Natural killer cell (primary cell): ENCODE results near the gene IQCM. TPM values are rescaled to one million over a fixed set of nuclear protein-coding genes. Genes with fewer than 3 reads are reported as not detected.

Experiments
- ATAC-seq, 3 donors: fragments of 150-1000 bp in 2 of 3; fragments of 200-7000 bp in 1 of 3; cut with Tn5 transposase; 1 replicate in 1 of 3; 2 replicates in 2 of 3; pipeline ENCODE4 v1.10.0; 2021; ENCODE audit warnings: mild to moderate bottlenecking in 2 of 3, moderate library complexity in 2 of 3
- DNase-seq, 2 donors: peaks; one replicate each; pipeline versions ENCODE4 v3.0.0 to v3.0.0-alpha.2; 2013 to 2021; ENCODE audit warnings: mixed read lengths in 1 of 2
- H3K27ac ChIP-seq: one replicate; pipeline ENCODE4 v1.5.1; 2013; ENCODE audit warnings: mild to moderate bottlenecking, low read length
- H3K27me3 ChIP-seq: one replicate; pipeline ENCODE4 v1.6.1; 2013; ENCODE audit warnings: low read length; ENCODE audit not compliant: control insufficient read depth, insufficient read depth
- H3K36me3 ChIP-seq: one replicate; pipeline ENCODE4 v1.6.1; 2013; ENCODE audit warnings: low read length; ENCODE audit not compliant: control insufficient read depth, insufficient read depth
- H3K4me1 ChIP-seq: one replicate; pipeline ENCODE4 v1.6.1; 2013; ENCODE audit warnings: low read length; ENCODE audit not compliant: control insufficient read depth, insufficient read depth
- H3K4me3 ChIP-seq: one replicate; pipeline ENCODE4 v1.5.1; 2013; ENCODE audit warnings: low read length
- H3K9me3 ChIP-seq: one replicate; pipeline ENCODE4 v1.6.1; 2013; ENCODE audit warnings: low read length; ENCODE audit not compliant: control insufficient read depth, insufficient read depth
- H3K27ac Mint-ChIP-seq, 2 donors: one replicate each; pipeline ENCODE4 v1.8.0; 2022; ENCODE audit warnings: mild to moderate bottlenecking in 2 of 2, mixed read lengths in 2 of 2, moderate library complexity in 1 of 2
- H3K27me3 Mint-ChIP-seq, 2 donors: one replicate each; pipeline ENCODE4 v1.8.0; 2022; ENCODE audit warnings: low read depth in 2 of 2, mixed read lengths in 2 of 2
- H3K36me3 Mint-ChIP-seq: one replicate; pipeline ENCODE4 v1.8.0; 2022; ENCODE audit warnings: mixed read lengths
- H3K4me1 Mint-ChIP-seq, 2 donors: one replicate each; pipeline ENCODE4 v1.8.0; 2022; ENCODE audit warnings: mixed read lengths in 2 of 2
- H3K4me3 Mint-ChIP-seq: one replicate; pipeline ENCODE4 v1.8.0; 2022; ENCODE audit warnings: mild to moderate bottlenecking, moderate library complexity, mixed read lengths
- H3K9me3 Mint-ChIP-seq, 2 donors: one replicate each; pipeline ENCODE4 v1.8.0; 2022; ENCODE audit warnings: mixed read lengths in 2 of 2
- WGBS: methylation state at CpG from one replicate; pipeline ENCODE4 v1.1.7; 2013; ENCODE audit warnings: missing lambda C conversion rate; ENCODE audit not compliant: insufficient coverage; 5-methylcytosine and 5-hydroxymethylcytosine counted together
- intact Hi-C: fragments of 100-400 bp; cut with micrococcal nuclease; formaldehyde crosslinking; loops from one replicate; pipeline ENCODE4 v1.14.2; 2022
- total RNA-seq, 4 donors: library from RNA; stranded (reverse); fragments of 120-200 nt in 1 of 4; gene quantifications; one replicate each; pipeline versions ENCODE4 v1.2.3 to v1.2.4, GENCODE V29; 2013 to 2022
- TF ChIP-seq, protein P1 (sequence below): fragments of 200-600 bp; IDR thresholded peaks from one replicate; pipeline ENCODE4 v1.8.0; 2022; ENCODE audit warnings: antibody characterized with exemption

Gene IQCM
- total RNA-seq, 3 donors from 2014 or later (not counting 1 experiment from before 2014, with no cell fraction given): not detected

GRCh38 chr4:149709640-149710039 lies 106.0 kb downstream of the IQCM start:
- Histone ChIP-seq H3K27ac (no peak overlapping the region), H3K4me1 (no peaks in the 10 kb centered on the region), H3K9me3 (no peaks in the 10 kb centered on the region), H3K4me3 (no peak overlapping the region), H3K36me3 (no peaks in the 10 kb centered on the region), H3K27me3 (no peaks in the 10 kb centered on the region)
- no peak for DNase-seq
- no peaks in the 10 kb centered on the region for H3K4me1 Mint-ChIP-seq
- no peaks in the 10 kb centered on the region for H3K27me3 Mint-ChIP-seq
- TF ChIP-seq, protein P1, sequence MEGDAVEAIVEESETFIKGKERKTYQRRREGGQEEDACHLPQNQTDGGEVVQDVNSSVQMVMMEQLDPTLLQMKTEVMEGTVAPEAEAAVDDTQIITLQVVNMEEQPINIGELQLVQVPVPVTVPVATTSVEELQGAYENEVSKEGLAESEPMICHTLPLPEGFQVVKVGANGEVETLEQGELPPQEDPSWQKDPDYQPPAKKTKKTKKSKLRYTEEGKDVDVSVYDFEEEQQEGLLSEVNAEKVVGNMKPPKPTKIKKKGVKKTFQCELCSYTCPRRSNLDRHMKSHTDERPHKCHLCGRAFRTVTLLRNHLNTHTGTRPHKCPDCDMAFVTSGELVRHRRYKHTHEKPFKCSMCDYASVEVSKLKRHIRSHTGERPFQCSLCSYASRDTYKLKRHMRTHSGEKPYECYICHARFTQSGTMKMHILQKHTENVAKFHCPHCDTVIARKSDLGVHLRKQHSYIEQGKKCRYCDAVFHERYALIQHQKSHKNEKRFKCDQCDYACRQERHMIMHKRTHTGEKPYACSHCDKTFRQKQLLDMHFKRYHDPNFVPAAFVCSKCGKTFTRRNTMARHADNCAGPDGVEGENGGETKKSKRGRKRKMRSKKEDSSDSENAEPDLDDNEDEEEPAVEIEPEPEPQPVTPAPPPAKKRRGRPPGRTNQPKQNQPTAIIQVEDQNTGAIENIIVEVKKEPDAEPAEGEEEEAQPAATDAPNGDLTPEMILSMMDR: no peak
- ATAC-seq: no peak
- no peak overlapping the region for H3K4me3 Mint-ChIP-seq
- H3K36me3 Mint-ChIP-seq: no peaks in the 10 kb centered on the region
- H3K27ac Mint-ChIP-seq: no peak overlapping the region
- H3K9me3 Mint-ChIP-seq: peaks cover 15 to 16% of the 10 kb centered on the region in 2 donors
- intact Hi-C loops: no loop called here

- Histone ChIP-seq H3K36me3 (no peaks in the 10 kb centered on the region), H3K27ac (no peak overlapping the region), H3K4me1 (no peaks in the 10 kb centered on the region), H3K27me3 (no peaks in the 10 kb centered on the region), H3K9me3 (no peaks in the 10 kb centered on the region), H3K4me3 (no peak overlapping the region)
- ATAC-seq (no peak), DNase-seq (no peak)
- Mint-ChIP-seq H3K4me1 (no peaks in the 10 kb centered on the region), H3K4me3 (no peak overlapping the region), H3K27ac (no peak overlapping the region), H3K9me3 (peaks cover 7 to 9% of the 10 kb centered on the region in 2 donors), H3K36me3 (no peaks in the 10 kb centered on the region), H3K27me3 (no peaks in the 10 kb centered on the region)
- 60% methylated on average over 1 of the region's 1 CpG for WGBS
- TF ChIP-seq, protein P1: no peak
- intact Hi-C loops: no loop called here
These were observed 107.0 kb downstream of the IQCM start for GRCh38 chr4:149708513-149709130.

DNA sequence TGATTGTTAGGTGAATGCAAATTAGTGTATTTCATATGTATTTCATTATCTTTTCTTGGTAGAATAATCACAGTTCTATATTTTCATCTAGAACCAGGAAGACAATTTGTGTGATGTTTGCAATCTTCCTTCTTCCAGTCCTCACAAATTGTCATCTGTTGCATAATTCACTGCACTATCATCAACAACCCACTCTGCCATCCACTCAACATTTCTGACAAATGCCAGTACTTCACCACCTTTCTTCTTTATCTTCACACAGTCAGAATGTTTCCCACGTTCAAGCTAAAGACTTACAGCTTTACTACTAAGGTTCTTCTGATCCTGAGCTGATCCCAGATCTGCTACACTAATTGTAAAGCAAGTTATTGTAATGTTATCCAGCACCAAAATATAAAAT lies 107.8 kb downstream of the IQCM start:
- no CpG with 5 or more reads among the region's 1 CpG for WGBS
- H3K4me3 ChIP-seq: no peak overlapping the region
- ATAC-seq (no peak), DNase-seq (no peak)
- no peaks in the 10 kb centered on the region for H3K9me3 ChIP-seq
- intact Hi-C loops: no loop called here
- no peaks in the 10 kb centered on the region for H3K27me3 ChIP-seq
- H3K9me3 Mint-ChIP-seq: peaks cover 3 to 4% of the 10 kb centered on the region in 2 donors
- H3K4me1 Mint-ChIP-seq: no peaks in the 10 kb centered on the region
- H3K36me3 ChIP-seq: no peaks in the 10 kb centered on the region
- H3K4me1 ChIP-seq: no peaks in the 10 kb centered on the region
- H3K27me3 Mint-ChIP-seq: no peaks in the 10 kb centered on the region
- H3K36me3 Mint-ChIP-seq: no peaks in the 10 kb centered on the region
- TF ChIP-seq, protein P1: no peak
- no peak overlapping the region for H3K27ac ChIP-seq
- H3K27ac Mint-ChIP-seq: no peak overlapping the region
- no peak overlapping the region for H3K4me3 Mint-ChIP-seq

- Histone ChIP-seq H3K27ac (no peak overlapping the region), H3K27me3 (no peaks in the 10 kb centered on the region), H3K36me3 (no peaks in the 10 kb centered on the region), H3K4me3 (no peak overlapping the region), H3K9me3 (no peaks in the 10 kb centered on the region), H3K4me1 (no peaks in the 10 kb centered on the region)
- no peaks in the 10 kb centered on the region for H3K4me1 Mint-ChIP-seq
- intact Hi-C loops: no loop called here
- no peaks in the 10 kb centered on the region for H3K36me3 Mint-ChIP-seq
- no peaks in the 10 kb centered on the region for H3K27me3 Mint-ChIP-seq
- TF ChIP-seq, protein P1: no peak
- DNase-seq: no peak
- no peak overlapping the region for H3K27ac Mint-ChIP-seq
- no peak overlapping the region for H3K4me3 Mint-ChIP-seq
- peaks cover 8 to 9% of the 10 kb centered on the region in 2 donors for H3K9me3 Mint-ChIP-seq
- no peak for ATAC-seq
These were observed 108.7 kb downstream of the IQCM start for GRCh38 chr4:149706942-149707341.
